Astrocyte of the hippocampus (primary cell): ENCODE results near the gene ALX3.
"Not testable (repeated sequence)": the region's sequence is repeated elsewhere in the genome, so short reads cannot be mapped to it uniquely, and the experiment has no call there.

Experiments
- DNase-seq: peaks from one replicate; pipeline ENCODE4 v3.0.0; 2011; ENCODE audit warnings: low read depth, low spot score

The ALX3 gene

GRCh38 chr1:110089561-110090275, 19.2 kb upstream of the ALX3 start:
- DNase-seq, result no peak

GRCh38 chr1:110088739-110089316, 18.4 kb upstream of the ALX3 start:
- no peak for DNase-seq

- DNase-seq, result peak; percentile 70
Observed at GRCh38 chr1:110087812-110088738, 17.6 kb upstream of the ALX3 start.

- no peak for DNase-seq
Observed at GRCh38 chr1:110086961-110087360, 16.5 kb upstream of the ALX3 start.

GRCh38 chr1:110085671-110086070, 15.2 kb upstream of the ALX3 start:
- DNase-seq, result no peak

GRCh38 chr1:110084227-110085078, 14.0 kb upstream of the ALX3 start:
- peak; percentile 57 for DNase-seq

GRCh38 chr1:110083866-110084226, 13.4 kb upstream of the ALX3 start:
- no peak for DNase-seq

- DNase-seq, result no peak
Observed at GRCh38 chr1:110083061-110083865, 12.8 kb upstream of the ALX3 start.

- DNase-seq, result no peak
Observed at GRCh38 chr1:110082477-110082876, 12.0 kb upstream of the ALX3 start.

GRCh38 chr1:110081061-110081460, 10.6 kb upstream of the ALX3 start:
- no peak for DNase-seq

GRCh38 chr1:110079995-110080394, 9.5 kb upstream of the ALX3 start:
- not testable (repeated sequence) for DNase-seq

GRCh38 chr1:110076789-110077500, 6.5 kb upstream of the ALX3 start:
- no peak for DNase-seq

GRCh38 chr1:110074166-110074565, 3.7 kb upstream of the ALX3 start:
- no peak for DNase-seq

GRCh38 chr1:110070282-110070669, 196 bp downstream of the ALX3 start:
- DNase-seq, result no peak

GRCh38 chr1:110069404-110070281, 829 bp downstream of the ALX3 start:
- DNase-seq, result peak; percentile 39

GRCh38 chr1:110068646-110069403, 1.6 kb downstream of the ALX3 start:
- DNase-seq, result peak; percentile 39

- DNase-seq, result peak; percentile 42
Observed at GRCh38 chr1:110067893-110068645, 2.4 kb downstream of the ALX3 start.

GRCh38 chr1:110067479-110067892, 3.0 kb downstream of the ALX3 start:
- no peak for DNase-seq
